Uterus (tissue), 4 donors: ENCODE measurements around the gene AIFM3. TPM values are rescaled to one million over a fixed set of nuclear protein-coding genes. Genes with fewer than 3 reads are reported as not detected.

ENCODE experiments used
- DNase-seq, 2 donors: peaks; one replicate each; pipeline ENCODE4 v3.0.0-alpha.2; 2019 to 2020
- H3K27ac ChIP-seq, 2 donors: fragments of 200-600 bp; sonication (generic); 1 replicate in 1 of 2; 2 replicates in 1 of 2; pipeline ENCODE4 v1.5.1; 2016 to 2018
- H3K27me3 ChIP-seq, 2 donors: fragments of 200-600 bp; sonication (generic); one replicate each; pipeline ENCODE4 v1.5.1; 2018 to 2019; ENCODE audit warnings: control low read depth in 1 of 2
- H3K36me3 ChIP-seq, 2 donors: fragments of 200-600 bp; sonication (generic); one replicate each; pipeline ENCODE4 v1.5.1; 2019; ENCODE audit warnings: control low read depth in 1 of 2
- H3K4me1 ChIP-seq, 2 donors: fragments of 200-600 bp; sonication (generic); one replicate each; pipeline ENCODE4 v1.5.1; 2018 to 2019; ENCODE audit warnings: control low read depth in 1 of 2
- H3K4me3 ChIP-seq, 2 donors: fragments of 200-600 bp; sonication (generic); 1 replicate in 1 of 2; 2 replicates in 1 of 2; pipeline ENCODE4 v1.5.1; 2018 to 2019; ENCODE audit warnings: mild to moderate bottlenecking in 1 of 2
- H3K9me3 ChIP-seq, 2 donors: fragments of 200-600 bp; sonication (generic); one replicate each; pipeline ENCODE4 v1.5.1; 2019; ENCODE audit warnings: control low read depth in 1 of 2
- POLR2A ChIP-seq, 2 donors: fragments of 450-650 bp; IDR thresholded peaks; one replicate each; pipeline ENCODE4 v1.6.1; 2016; ENCODE audit warnings: antibody characterized with exemption in 2 of 2, mild to moderate bottlenecking in 1 of 2, moderate library complexity in 1 of 2
- intact Hi-C: fragments of 100-400 bp; cut with DNase I; formaldehyde crosslinking; loops from one replicate; pipeline ENCODE4 v1.15.1; 2023; ENCODE audit warnings: low total_unique reads
- total RNA-seq, 4 donors: library from RNA; depleted of rRNA in 3 of 4; stranded (reverse); fragments of >200 nt in 3 of 4; gene quantifications; one replicate each; pipeline versions ENCODE4 v1.1.0 to v1.2.4, GENCODE V29; 2014 to 2023
- TF ChIP-seq, protein P1 (sequence below), 4 experiments: fragments of 200-600 bp in 2 of 4; fragments of 450-650 bp in 2 of 4; sonication (generic) in 2 of 4; IDR thresholded peaks; one replicate each; pipeline ENCODE4 v1.5.1; 2016 to 2019; ENCODE audit warnings: antibody characterized with exemption in 4 of 4, mild to moderate bottlenecking in 2 of 4, moderate library complexity in 1 of 4
- donor health status: DM: yes; HTN: yes; CAD: no.

Gene AIFM3
- total RNA-seq, 4 donors from 2014 or later: 3.2 to 3.4 TPM; not detected in 2

- DNase-seq: no peak
- H3K36me3 ChIP-seq: no peaks in the 10 kb centered on the region
- TF ChIP-seq POLR2A (IDR thresholded peaks at IDR 0.05): no peak
- TF ChIP-seq, protein P1, sequence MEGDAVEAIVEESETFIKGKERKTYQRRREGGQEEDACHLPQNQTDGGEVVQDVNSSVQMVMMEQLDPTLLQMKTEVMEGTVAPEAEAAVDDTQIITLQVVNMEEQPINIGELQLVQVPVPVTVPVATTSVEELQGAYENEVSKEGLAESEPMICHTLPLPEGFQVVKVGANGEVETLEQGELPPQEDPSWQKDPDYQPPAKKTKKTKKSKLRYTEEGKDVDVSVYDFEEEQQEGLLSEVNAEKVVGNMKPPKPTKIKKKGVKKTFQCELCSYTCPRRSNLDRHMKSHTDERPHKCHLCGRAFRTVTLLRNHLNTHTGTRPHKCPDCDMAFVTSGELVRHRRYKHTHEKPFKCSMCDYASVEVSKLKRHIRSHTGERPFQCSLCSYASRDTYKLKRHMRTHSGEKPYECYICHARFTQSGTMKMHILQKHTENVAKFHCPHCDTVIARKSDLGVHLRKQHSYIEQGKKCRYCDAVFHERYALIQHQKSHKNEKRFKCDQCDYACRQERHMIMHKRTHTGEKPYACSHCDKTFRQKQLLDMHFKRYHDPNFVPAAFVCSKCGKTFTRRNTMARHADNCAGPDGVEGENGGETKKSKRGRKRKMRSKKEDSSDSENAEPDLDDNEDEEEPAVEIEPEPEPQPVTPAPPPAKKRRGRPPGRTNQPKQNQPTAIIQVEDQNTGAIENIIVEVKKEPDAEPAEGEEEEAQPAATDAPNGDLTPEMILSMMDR (IDR thresholded peaks at IDR 0.05): no peak
- no peak overlapping the region for H3K27ac ChIP-seq
- intact Hi-C loops: no loop called here
- no peaks in the 10 kb centered on the region for H3K9me3 ChIP-seq
- H3K4me3 ChIP-seq: no peak overlapping the region
- no peaks in the 10 kb centered on the region for H3K27me3 ChIP-seq
- H3K4me1 ChIP-seq: no peaks in the 10 kb centered on the region
These were observed 14.3 kb upstream of the AIFM3 start for GRCh38 chr22:20952544-20953341.

- intact Hi-C loops: no loop called here
- H3K27ac ChIP-seq: no peak overlapping the region
- no peak for DNase-seq
- H3K36me3 ChIP-seq: no peaks in the 10 kb centered on the region
- H3K9me3 ChIP-seq: no peaks in the 10 kb centered on the region
- no peaks in the 10 kb centered on the region for H3K4me1 ChIP-seq
- no peaks in the 10 kb centered on the region for H3K27me3 ChIP-seq
- TF ChIP-seq POLR2A (IDR thresholded peaks at IDR 0.05): no peak
- TF ChIP-seq, protein P1 (IDR thresholded peaks at IDR 0.05): no peak
- H3K4me3 ChIP-seq: no peak overlapping the region
These were observed 13.8 kb upstream of the AIFM3 start for GRCh38 chr22:20953342-20953608.

DNA sequence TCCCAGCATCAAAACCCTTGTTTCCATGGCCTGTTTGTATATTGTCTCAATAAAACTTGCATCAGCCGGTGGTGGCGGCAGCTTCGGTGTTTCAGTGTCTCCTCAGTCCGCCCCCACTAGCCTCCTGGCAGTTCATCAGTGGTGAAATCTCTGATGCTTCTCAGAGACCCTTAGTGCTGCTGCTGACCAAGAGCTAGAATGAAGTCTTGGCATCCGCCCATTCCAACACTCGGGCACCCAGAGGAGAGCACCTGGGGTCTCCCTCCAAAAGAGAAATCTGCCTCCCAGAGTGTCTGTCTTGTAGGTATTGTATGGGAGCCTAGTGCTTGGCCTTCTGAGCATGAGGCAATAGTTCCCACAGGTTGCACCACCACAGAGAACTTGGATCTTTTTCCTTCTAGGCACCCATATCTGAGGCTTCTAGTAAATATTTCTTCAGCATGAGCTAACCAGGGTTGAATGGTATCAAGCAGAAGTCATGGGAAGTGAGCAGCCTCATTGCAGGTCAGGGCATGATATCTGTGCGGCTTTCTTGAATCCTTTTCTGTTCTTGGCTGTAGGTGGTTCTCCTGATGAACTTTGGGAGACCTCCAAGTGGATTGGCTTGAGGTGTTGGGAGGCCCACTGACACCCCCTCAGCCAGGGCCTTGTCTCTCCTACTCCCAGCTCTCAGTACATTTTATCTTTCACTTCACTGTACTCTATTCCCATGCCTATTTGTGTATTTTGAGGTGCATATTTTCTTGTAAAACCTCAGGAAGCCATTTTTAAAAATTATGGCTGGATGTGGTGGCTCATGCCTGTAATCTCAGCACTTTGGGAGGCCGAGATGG is 13.2 kb upstream of the AIFM3 start:
- H3K4me1 ChIP-seq: no peaks in the 10 kb centered on the region
- no peaks in the 10 kb centered on the region for H3K27me3 ChIP-seq
- H3K36me3 ChIP-seq: no peaks in the 10 kb centered on the region
- TF ChIP-seq POLR2A (IDR thresholded peaks at IDR 0.05): no peak
- TF ChIP-seq, protein P1 (IDR thresholded peaks at IDR 0.05): no peak
- H3K9me3 ChIP-seq: no peaks in the 10 kb centered on the region
- H3K4me3 ChIP-seq: no peak overlapping the region
- H3K27ac ChIP-seq: peak overlapping the region in 1 of 2 donors; percentile 3
- intact Hi-C loops: no loop called here
- peak in 1 of 2 donors; percentile 32 for DNase-seq

GRCh38 chr22:20955548-20955947 is 11.5 kb upstream of the AIFM3 start:
- H3K4me3 ChIP-seq: no peak overlapping the region
- TF ChIP-seq POLR2A (IDR thresholded peaks at IDR 0.05): no peak
- TF ChIP-seq, protein P1 (IDR thresholded peaks at IDR 0.05): no peak
- DNase-seq: no peak
- H3K36me3 ChIP-seq: no peaks in the 10 kb centered on the region
- intact Hi-C loops: no loop called here
- H3K4me1 ChIP-seq: no peaks in the 10 kb centered on the region
- no peaks in the 10 kb centered on the region for H3K27me3 ChIP-seq
- no peaks in the 10 kb centered on the region for H3K9me3 ChIP-seq
- H3K27ac ChIP-seq: no peak overlapping the region
